ENCODE data around the gene MCMBP. TPM values are rescaled to one million over a fixed set of nuclear protein-coding genes. Genes with fewer than 3 reads are reported as not detected.

The MCMBP gene
- total and polyA plus RNA-seq, 2 donors (not counting 3 experiments of a cell fraction or from before 2014, with no cell fraction given), result 44.8 to 62.5 TPM

- FAIRE-seq (peak; percentile 62), DNase-seq (ENCODE audit: low read depth, low spot score) (no peak)
- CTCF ChIA-PET, result interaction anchor here (2.2 kb wide), 1 partner anchor 35 kb away, joined by 10 read pairs; no protein-coding TSS in a partner anchor
- Histone ChIP-seq H3K27ac (ENCODE audit: insufficient read depth, low read depth, low read length) (no peak overlapping the region), H4K20me1 (replicated peaks; ENCODE audit: control insufficient read depth, extremely low read depth, insufficient read depth, low read length) (no peaks in the 10 kb centered on the region), H3K4me1 (ENCODE audit: control insufficient read depth, extremely low read depth, insufficient read depth, low read length) (peaks cover 24% of the 10 kb centered on the region), H2AFZ (ENCODE audit: low read depth, low read length) (no peak overlapping the region), H3K27me3 (ENCODE audit: control insufficient read depth in 2 of 2, insufficient read depth in 2 of 2, low read length in 2 of 2) (no peaks in the 10 kb centered on the region), H3K36me3 (ENCODE audit: control insufficient read depth in 2 of 2, extremely low read depth in 1 of 2, insufficient read depth in 2 of 2, low read length in 2 of 2) (no peaks in the 10 kb centered on the region), H3K4me2 (ENCODE audit: insufficient read depth, low read length) (no peak overlapping the region), H3K4me3 (replicated peaks in 1 of 3; ENCODE audit: insufficient read depth in 1 of 3, low read depth in 1 of 3, low read length in 3 of 3) (no peak overlapping the region), H3K79me2 (ENCODE audit: control insufficient read depth, insufficient read depth, low read length) (peaks cover 2% of the 10 kb centered on the region), H3K9ac (replicated peaks; ENCODE audit: extremely low read depth, insufficient read depth, low read length) (no peak overlapping the region), H3K9me3 (replicated peaks; ENCODE audit: control insufficient read depth, insufficient read depth, low read length) (no peaks in the 10 kb centered on the region), H3K9me1 (replicated peaks; ENCODE audit: control insufficient read depth, extremely low read depth, insufficient read depth, low read length) (no peaks in the 10 kb centered on the region)
- dilution Hi-C loops (cut with MboI; ENCODE audit: extremely low pct_ligation_motif_present, low sequenced_read_pairs), result no loop called here
- intact Hi-C loops (cut with micrococcal nuclease), result no loop called here
- POLR2A ChIA-PET, result no interaction called here
- TF ChIP-seq MAX (IDR thresholded peaks at IDR 0.05; ENCODE audit: insufficient read depth, insufficient read length), result no peak
- TF ChIP-seq JUN (IDR thresholded peaks at IDR 0.05; ENCODE audit: borderline replicate concordance, insufficient read depth, insufficient read length, low read depth), result no peak
- no peak for TF ChIP-seq MYC (IDR thresholded peaks at IDR 0.05; ENCODE audit: low read depth, low read length)
- no peak for TF ChIP-seq CTCF (IDR thresholded peaks at IDR 0.05; ENCODE audit: extremely low read depth in 1 of 2, insufficient read depth in 1 of 2, low read depth in 1 of 2, low read length in 2 of 2)
- no peak for TF ChIP-seq FOS (IDR thresholded peaks at IDR 0.05; ENCODE audit: borderline replicate concordance, insufficient read depth, low read length)
- TF ChIP-seq POLR2A (IDR thresholded peaks at IDR 0.05; ENCODE audit: low read depth, low read length), result no peak
- TF ChIP-seq POLR2AphosphoS5 (IDR thresholded peaks at IDR 0.05; ENCODE audit: insufficient read depth, low read depth, low read length), result no peak
- no peak for TF ChIP-seq GATA2 (IDR thresholded peaks at IDR 0.05; ENCODE audit: insufficient read depth, insufficient read length, low read depth, low read length)
- no peak for TF ChIP-seq EZH2 (IDR thresholded peaks at IDR 0.05; ENCODE audit: borderline replicate concordance, low read depth, low read length, severe bottlenecking)
- no TSS peak for BruUV-seq (replicated peaks)
These were observed 86.4 kb downstream of the MCMBP start for GRCh38 chr10:119786117-119786769.

Measured in endothelial cell of umbilical vein (primary cell).